SK-N-SH (cell line): Measurements from ENCODE around the gene NLRP9. TPM values are rescaled to one million over a fixed set of nuclear protein-coding genes. Genes with fewer than 3 reads are reported as not detected.

Experiments
- CTCF ChIA-PET: fragments of 300-600, 350-600 bp; formaldehyde crosslinking; extraction: SDS; loops from one replicate; lab custom pipeline; 2021; lab: Yijun Ruan, JAX
- POLR2A ChIA-PET: fragments of 350-600 bp; sonication (Branson Sonifier 250); formaldehyde crosslinking; extraction: SDS; loops from one replicate; lab custom pipeline; 2020; ENCODE audit warnings: antibody characterized with exemption, inconsistent platforms; lab: Yijun Ruan, JAX
- DNase-seq: peaks from one replicate; pipeline ENCODE4 v3.0.0; 2012
- H2AFZ ChIP-seq: fragments of 200-600 bp; sonication (generic); 2 replicates; pipeline ENCODE4 v1.8.1; 2016; ENCODE audit warnings: antibody characterized with exemption, mild to moderate bottlenecking, low read depth
- H3F3A ChIP-seq: fragments of 200-600 bp; sonication (generic); replicated peaks from 2 replicates; pipeline ENCODE3; 2016; ENCODE audit warnings: antibody characterized with exemption, mild to moderate bottlenecking; ENCODE audit not compliant: insufficient read depth
- H3K27ac ChIP-seq, 2 experiments: fragments of 200-500 bp in 1 of 2; fragments of 200-600 bp in 1 of 2; sonication (Bioruptor generic) in 1 of 2; sonication (generic), shearing (Covaris generic) in 1 of 2; 2 replicates each; pipeline versions ENCODE4 v1.5.1 to v1.6.1; 2014 to 2016; ENCODE audit warnings: low read depth in 2 of 2, inconsistent platforms in 1 of 2, low read length in 1 of 2, mild to moderate bottlenecking in 1 of 2, mixed read lengths in 1 of 2
- H3K27me3 ChIP-seq: fragments of 200-600 bp; sonication (generic), shearing (Covaris generic); 2 replicates; pipeline ENCODE4 v1.6.1; 2016; ENCODE audit warnings: mixed run types; ENCODE audit not compliant: insufficient read depth
- H3K36me3 ChIP-seq, 2 experiments: fragments of 200-500 bp in 1 of 2; fragments of 200-600 bp in 1 of 2; sonication (Bioruptor generic) in 1 of 2; sonication (generic) in 1 of 2; replicated peaks in 1 of 2; 2 replicates each; pipeline versions ENCODE3 to v1.5.1; 2014 to 2016; ENCODE audit warnings: low read length in 1 of 2, mild to moderate bottlenecking in 1 of 2; ENCODE audit not compliant: insufficient read depth in 2 of 2, control insufficient read depth in 1 of 2
- H3K4me1 ChIP-seq, 2 experiments: fragments of 200-500 bp in 1 of 2; fragments of 200-600 bp in 1 of 2; sonication (Bioruptor generic) in 1 of 2; sonication (generic), shearing (Covaris generic) in 1 of 2; 2 replicates each; pipeline versions ENCODE4 v1.5.1 to v1.6.1; 2014 to 2016; ENCODE audit warnings: low read depth in 1 of 2, low read length in 1 of 2, mixed run types in 1 of 2; ENCODE audit not compliant: insufficient read depth in 2 of 2, control insufficient read depth in 1 of 2
- H3K4me2 ChIP-seq: fragments of 200-600 bp; sonication (generic), shearing (Covaris generic); 2 replicates; pipeline ENCODE4 v1.6.1; 2017; ENCODE audit warnings: mixed run types
- H3K4me3 ChIP-seq, 2 experiments: fragments of 200-500 bp in 1 of 2; fragments of 200-600 bp in 1 of 2; sonication (Bioruptor generic) in 1 of 2; sonication (generic), shearing (Covaris generic) in 1 of 2; 2 replicates each; pipeline versions ENCODE4 v1.5.1 to v1.8.1; 2014 to 2016; ENCODE audit warnings: low read depth in 2 of 2, inconsistent platforms in 1 of 2, low read length in 1 of 2, mild to moderate bottlenecking in 1 of 2, mixed read lengths in 1 of 2, moderate library complexity in 1 of 2
- H3K79me2 ChIP-seq: fragments of 200-600 bp; sonication (generic); 2 replicates; pipeline ENCODE4 v1.8.1; 2017; ENCODE audit warnings: mild to moderate bottlenecking; ENCODE audit not compliant: insufficient read depth
- H3K9ac ChIP-seq: fragments of 200-600 bp; sonication (generic); 2 replicates; pipeline ENCODE4 v1.6.1; 2017; ENCODE audit warnings: mixed run types
- H3K9me2 ChIP-seq: fragments of 200-600 bp; sonication (generic); 2 replicates; pipeline ENCODE4 v1.6.1; 2017; ENCODE audit warnings: mixed run types
- H3K9me3 ChIP-seq: fragments of 200-600 bp; sonication (generic); 2 replicates; pipeline ENCODE4 v1.6.1; 2017; ENCODE audit warnings: mixed run types, mild to moderate bottlenecking, moderate library complexity
- H4K20me1 ChIP-seq: fragments of 200-600 bp; sonication (generic); 2 replicates; pipeline ENCODE4 v1.6.1; 2017; ENCODE audit warnings: mild to moderate bottlenecking, mixed run types; ENCODE audit not compliant: insufficient read depth
- FOXJ3 ChIP-seq: sonication (generic); formaldehyde crosslinking; IDR thresholded peaks from 2 replicates; pipeline ENCODE4 v1.5.1; 2020; ENCODE audit warnings: mild to moderate bottlenecking, missing genetic modification reagents
- FOXM1 ChIP-seq: IDR thresholded peaks from 2 replicates; pipeline ENCODE4 v1.4.0; 2012; ENCODE audit warnings: low read depth, mild to moderate bottlenecking
- JUND ChIP-seq: IDR thresholded peaks from 2 replicates; pipeline ENCODE4 v1.4.0; 2012
- MEF2A ChIP-seq: IDR thresholded peaks from 2 replicates; pipeline ENCODE4 v1.4.0; 2012; ENCODE audit warnings: low read depth, borderline replicate concordance
- MXI1 ChIP-seq: IDR thresholded peaks from 2 replicates; pipeline ENCODE4 v1.6.1; 2012; ENCODE audit warnings: mild to moderate bottlenecking, low read depth, low read length, improper control_type of control experiment
- RFX5 ChIP-seq: IDR thresholded peaks from 2 replicates; pipeline ENCODE4 v1.6.1; 2012; ENCODE audit warnings: mild to moderate bottlenecking, improper control_type of control experiment, low read length
- SIN3A ChIP-seq: IDR thresholded peaks from 2 replicates; pipeline ENCODE4 v1.6.1; 2012; ENCODE audit warnings: low read depth, mild to moderate bottlenecking, low read length, moderate library complexity, borderline replicate concordance
- TEAD4 ChIP-seq: IDR thresholded peaks from 2 replicates; pipeline ENCODE4 v1.4.0; 2012; ENCODE audit warnings: mild to moderate bottlenecking, borderline replicate concordance; ENCODE audit not compliant: insufficient read depth
- WGBS: methylation state at CpG from one replicate; pipeline ENCODE4 v1.1.6; 2017; ENCODE audit warnings: low lambda C conversion rate; 5-methylcytosine and 5-hydroxymethylcytosine counted together
- polyA plus RNA-seq, 3 experiments: library from polyadenylated mRNA; depleted of rRNA; stranded (reverse); fragments of >200 nt; gene quantifications; 2 replicates each; pipeline ENCODE4 v1.2.3, GENCODE V29; 2012
- TF ChIP-seq, protein P1 (sequence below): IDR thresholded peaks from 2 replicates; pipeline ENCODE4 v1.4.0; 2012; ENCODE audit warnings: low read depth, borderline replicate concordance
- TF ChIP-seq, protein P2 (sequence below): IDR thresholded peaks from 2 replicates; pipeline ENCODE4 v1.6.1; 2012; ENCODE audit warnings: mild to moderate bottlenecking, low read depth, low read length, moderate library complexity
- TF ChIP-seq, protein P3 (sequence below): fragments of 150-350 bp; IDR thresholded peaks from 2 replicates; pipeline ENCODE4 v1.6.1; 2016; ENCODE audit warnings: mild to moderate bottlenecking, low read depth, low read length

Gene NLRP9
- polyA plus RNA-seq, 1 of the 3 experiments (the other 2 are of a cell fraction), result not detected

DNA sequence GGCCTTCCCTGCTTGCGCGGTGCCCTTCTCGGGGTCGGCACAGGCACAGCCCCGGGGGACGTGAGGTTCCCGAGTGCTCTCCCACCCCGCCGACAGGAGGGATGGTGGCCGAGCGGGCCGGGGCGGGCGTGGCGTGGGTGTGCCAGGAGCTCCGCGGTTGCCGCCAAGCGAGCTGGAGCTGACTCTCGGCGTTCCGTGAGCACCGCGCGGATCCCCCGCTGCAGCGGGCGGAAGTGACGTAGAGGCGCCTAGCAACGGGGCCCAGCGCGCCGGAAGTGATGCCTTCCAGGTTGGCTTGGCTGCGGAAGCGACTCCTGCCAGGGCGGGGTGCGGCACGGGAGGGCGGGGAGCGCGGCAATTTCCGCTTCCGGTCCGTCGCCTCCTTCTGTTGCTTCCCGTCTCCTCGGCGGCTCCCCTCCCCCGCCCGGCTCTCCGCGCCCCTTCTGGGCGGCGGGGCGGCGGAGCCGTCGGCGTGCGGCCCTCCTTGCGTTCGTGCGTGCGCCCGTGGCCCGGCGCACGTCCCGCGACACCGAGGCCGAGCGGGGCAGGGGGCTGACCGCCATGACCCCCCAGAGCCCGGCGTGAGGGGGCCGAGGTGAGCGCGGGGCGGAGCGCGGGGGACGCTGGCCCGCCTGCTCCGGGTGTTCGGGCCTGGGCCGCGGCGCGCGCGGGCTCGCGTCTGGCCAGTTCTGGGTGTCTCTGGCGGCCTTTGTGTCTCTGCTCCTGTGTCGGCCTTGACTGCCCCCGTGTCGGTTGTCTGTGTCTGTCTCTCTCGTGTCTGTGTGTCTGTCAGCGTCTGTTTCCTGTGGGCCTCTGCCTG, 63.2 kb downstream of the NLRP9 start, which contains the start of gene EPN1 (continued):
- TF ChIP-seq, protein P1, sequence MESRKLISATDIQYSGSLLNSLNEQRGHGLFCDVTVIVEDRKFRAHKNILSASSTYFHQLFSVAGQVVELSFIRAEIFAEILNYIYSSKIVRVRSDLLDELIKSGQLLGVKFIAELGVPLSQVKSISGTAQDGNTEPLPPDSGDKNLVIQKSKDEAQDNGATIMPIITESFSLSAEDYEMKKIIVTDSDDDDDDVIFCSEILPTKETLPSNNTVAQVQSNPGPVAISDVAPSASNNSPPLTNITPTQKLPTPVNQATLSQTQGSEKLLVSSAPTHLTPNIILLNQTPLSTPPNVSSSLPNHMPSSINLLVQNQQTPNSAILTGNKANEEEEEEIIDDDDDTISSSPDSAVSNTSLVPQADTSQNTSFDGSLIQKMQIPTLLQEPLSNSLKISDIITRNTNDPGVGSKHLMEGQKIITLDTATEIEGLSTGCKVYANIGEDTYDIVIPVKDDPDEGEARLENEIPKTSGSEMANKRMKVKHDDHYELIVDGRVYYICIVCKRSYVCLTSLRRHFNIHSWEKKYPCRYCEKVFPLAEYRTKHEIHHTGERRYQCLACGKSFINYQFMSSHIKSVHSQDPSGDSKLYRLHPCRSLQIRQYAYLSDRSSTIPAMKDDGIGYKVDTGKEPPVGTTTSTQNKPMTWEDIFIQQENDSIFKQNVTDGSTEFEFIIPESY, result 0 out of 2 replicates have a peak, but pooled peaks have one; percentile 49
- TF ChIP-seq SIN3A, result peak; percentile 81; the same call in 1 of the 2 replicates
- TF ChIP-seq FOXM1, result no peak

DNA sequence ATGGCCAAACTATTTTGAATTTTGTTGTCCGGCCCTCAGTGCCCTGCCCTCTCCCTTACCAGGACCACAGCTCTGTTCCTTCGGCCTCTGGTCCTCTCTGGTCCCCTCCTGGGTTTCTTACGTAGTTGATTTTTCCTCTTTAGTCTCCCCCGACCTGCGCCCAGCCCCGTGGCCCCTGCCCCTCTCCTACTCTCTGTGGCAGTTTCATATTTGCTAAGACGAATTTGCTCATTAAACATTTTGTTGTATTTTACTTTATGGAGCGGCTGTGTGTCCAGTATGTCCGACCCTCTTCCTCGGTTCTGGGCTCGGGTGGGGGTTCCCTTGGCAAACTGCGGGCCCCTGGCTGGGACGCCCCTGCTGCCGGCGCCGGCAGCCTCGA, 63.8 kb downstream of the NLRP9 start:
- no peak for TF ChIP-seq MXI1
- TF ChIP-seq, protein P2, sequence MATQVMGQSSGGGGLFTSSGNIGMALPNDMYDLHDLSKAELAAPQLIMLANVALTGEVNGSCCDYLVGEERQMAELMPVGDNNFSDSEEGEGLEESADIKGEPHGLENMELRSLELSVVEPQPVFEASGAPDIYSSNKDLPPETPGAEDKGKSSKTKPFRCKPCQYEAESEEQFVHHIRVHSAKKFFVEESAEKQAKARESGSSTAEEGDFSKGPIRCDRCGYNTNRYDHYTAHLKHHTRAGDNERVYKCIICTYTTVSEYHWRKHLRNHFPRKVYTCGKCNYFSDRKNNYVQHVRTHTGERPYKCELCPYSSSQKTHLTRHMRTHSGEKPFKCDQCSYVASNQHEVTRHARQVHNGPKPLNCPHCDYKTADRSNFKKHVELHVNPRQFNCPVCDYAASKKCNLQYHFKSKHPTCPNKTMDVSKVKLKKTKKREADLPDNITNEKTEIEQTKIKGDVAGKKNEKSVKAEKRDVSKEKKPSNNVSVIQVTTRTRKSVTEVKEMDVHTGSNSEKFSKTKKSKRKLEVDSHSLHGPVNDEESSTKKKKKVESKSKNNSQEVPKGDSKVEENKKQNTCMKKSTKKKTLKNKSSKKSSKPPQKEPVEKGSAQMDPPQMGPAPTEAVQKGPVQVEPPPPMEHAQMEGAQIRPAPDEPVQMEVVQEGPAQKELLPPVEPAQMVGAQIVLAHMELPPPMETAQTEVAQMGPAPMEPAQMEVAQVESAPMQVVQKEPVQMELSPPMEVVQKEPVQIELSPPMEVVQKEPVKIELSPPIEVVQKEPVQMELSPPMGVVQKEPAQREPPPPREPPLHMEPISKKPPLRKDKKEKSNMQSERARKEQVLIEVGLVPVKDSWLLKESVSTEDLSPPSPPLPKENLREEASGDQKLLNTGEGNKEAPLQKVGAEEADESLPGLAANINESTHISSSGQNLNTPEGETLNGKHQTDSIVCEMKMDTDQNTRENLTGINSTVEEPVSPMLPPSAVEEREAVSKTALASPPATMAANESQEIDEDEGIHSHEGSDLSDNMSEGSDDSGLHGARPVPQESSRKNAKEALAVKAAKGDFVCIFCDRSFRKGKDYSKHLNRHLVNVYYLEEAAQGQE, result no peak
- Histone ChIP-seq H4K20me1 (peaks cover 78% of the 10 kb centered on the region), H3K9ac (peak overlapping the region; percentile 87; the same call in 1 of the 2 replicates), H2AFZ (no peak overlapping the region), H3K4me2 (peak overlapping the region; percentile 97), H3K36me3 (peaks cover 21 to 46% of the 10 kb centered on the region in 2 experiments), H3K27me3 (no peaks in the 10 kb centered on the region), H3K9me3 (no peaks in the 10 kb centered on the region), H3K4me1 (peaks cover 7 to 28% of the 10 kb centered on the region in 2 experiments; a peak in 3 of 4 replicates), H3K79me2 (peaks cover 87% of the 10 kb centered on the region), H3K27ac (peak overlapping the region; percentile 7 to 74), H3K9me2 (no peaks in the 10 kb centered on the region), H3K4me3 (peak overlapping the region; percentile 74 to 96), H3F3A (peaks cover 38% of the 10 kb centered on the region)
- DNase-seq, result no peak
- POLR2A ChIA-PET, result no interaction called here
- whole genome bisulfite sequencing, result 14% methylated on average over 17 of the region's 17 CpGs
- CTCF ChIA-PET, result interaction anchor here (0.8 to 2.1 kb wide), 3 partner anchors 11 to 42 kb away, joined by 3 to 9 read pairs (median 8); no protein-coding TSS in a partner anchor

DNA sequence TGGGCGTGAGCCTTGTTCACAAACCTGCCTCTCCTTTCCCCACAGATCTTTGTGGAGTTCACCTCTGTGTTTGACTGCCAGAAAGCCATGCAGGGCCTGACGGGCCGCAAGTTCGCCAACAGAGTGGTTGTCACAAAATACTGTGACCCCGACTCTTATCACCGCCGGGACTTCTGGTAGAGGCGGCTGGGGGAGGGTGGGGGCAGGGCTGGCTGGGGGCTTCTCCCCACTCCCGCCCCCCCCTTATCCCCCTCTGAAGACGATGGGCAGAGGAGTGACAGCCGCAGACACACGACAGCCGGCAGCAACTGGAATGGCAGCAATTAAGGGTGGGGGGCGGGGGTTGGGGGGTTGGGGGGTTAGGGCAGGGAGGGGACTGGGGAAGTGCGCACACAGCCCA, 64.3 kb downstream of the NLRP9 start:
- CTCF ChIA-PET, result interaction anchor here (1.8 to 2.1 kb wide), 2 partner anchors 11 to 17 kb away, joined by 8 to 9 read pairs; no protein-coding TSS in a partner anchor
- Histone ChIP-seq H3F3A (peaks cover 38% of the 10 kb centered on the region), H3K27me3 (no peaks in the 10 kb centered on the region), H3K4me2 (0 out of 2 replicates have a peak overlapping the region, but pooled peaks have one; percentile 97), H3K9ac (no peak overlapping the region), H3K4me1 (peaks cover 7 to 28% of the 10 kb centered on the region in 2 experiments; a peak in 3 of 4 replicates), H3K36me3 (peaks cover 19 to 46% of the 10 kb centered on the region in 2 experiments), H3K9me2 (no peaks in the 10 kb centered on the region), H3K27ac (peak overlapping the region; percentile 7 to 33; a peak in 3 of 4 replicates), H4K20me1 (peaks cover 78% of the 10 kb centered on the region), H3K9me3 (no peaks in the 10 kb centered on the region), H3K79me2 (peaks cover 87% of the 10 kb centered on the region), H3K4me3 (peak overlapping the region in 1 of 2 experiments; percentile 96; a peak in 2 of 4 replicates), H2AFZ (no peak overlapping the region)
- DNase-seq, result no peak
- POLR2A ChIA-PET, result no interaction called here
- 76% methylated on average over 9 of the region's 15 CpGs for WGBS
- TF ChIP-seq TEAD4 (no peak), RFX5 (no peak), JUND (no peak), MEF2A (no peak), FOXJ3 (CRISPR knock-in tag) (no peak), SIN3A (no peak)
- TF ChIP-seq, protein P2, result no peak
- TF ChIP-seq, protein P3, sequence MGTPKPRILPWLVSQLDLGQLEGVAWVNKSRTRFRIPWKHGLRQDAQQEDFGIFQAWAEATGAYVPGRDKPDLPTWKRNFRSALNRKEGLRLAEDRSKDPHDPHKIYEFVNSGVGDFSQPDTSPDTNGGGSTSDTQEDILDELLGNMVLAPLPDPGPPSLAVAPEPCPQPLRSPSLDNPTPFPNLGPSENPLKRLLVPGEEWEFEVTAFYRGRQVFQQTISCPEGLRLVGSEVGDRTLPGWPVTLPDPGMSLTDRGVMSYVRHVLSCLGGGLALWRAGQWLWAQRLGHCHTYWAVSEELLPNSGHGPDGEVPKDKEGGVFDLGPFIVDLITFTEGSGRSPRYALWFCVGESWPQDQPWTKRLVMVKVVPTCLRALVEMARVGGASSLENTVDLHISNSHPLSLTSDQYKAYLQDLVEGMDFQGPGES, result no peak
